ENCODE measurements around the gene ATP9A.
"Not testable (repeated sequence)": the region's sequence is repeated elsewhere in the genome, so short reads cannot be mapped to it uniquely, and the experiment has no call there.

ATP9A gene

GRCh38 chr20:51796340-51796739 lies 28.1 kb upstream of the ATP9A start:
- no peak for DNase-seq

DNA sequence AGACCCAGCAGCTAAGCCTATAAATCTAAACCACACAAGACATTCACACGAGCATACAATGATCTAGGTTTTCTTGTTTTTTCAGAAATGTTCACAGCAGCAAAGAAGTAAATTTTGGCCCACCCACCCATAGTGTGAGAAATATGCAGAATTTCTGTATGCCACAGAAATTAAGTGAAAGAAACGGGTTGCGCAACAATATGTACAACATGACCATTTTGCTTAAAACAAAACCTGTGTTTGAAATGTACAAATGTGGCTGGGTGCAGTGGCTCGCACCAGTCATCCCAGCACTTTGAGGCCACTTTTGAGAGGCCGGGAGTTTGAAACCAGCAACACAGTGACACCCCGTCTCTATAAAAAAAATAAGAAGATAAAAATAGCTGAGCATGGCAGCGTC lies 24.8 kb upstream of the ATP9A start:
- DNase-seq: no peak

GRCh38 chr20:51791626-51792025 lies 23.4 kb upstream of the ATP9A start:
- no peak for DNase-seq

DNA sequence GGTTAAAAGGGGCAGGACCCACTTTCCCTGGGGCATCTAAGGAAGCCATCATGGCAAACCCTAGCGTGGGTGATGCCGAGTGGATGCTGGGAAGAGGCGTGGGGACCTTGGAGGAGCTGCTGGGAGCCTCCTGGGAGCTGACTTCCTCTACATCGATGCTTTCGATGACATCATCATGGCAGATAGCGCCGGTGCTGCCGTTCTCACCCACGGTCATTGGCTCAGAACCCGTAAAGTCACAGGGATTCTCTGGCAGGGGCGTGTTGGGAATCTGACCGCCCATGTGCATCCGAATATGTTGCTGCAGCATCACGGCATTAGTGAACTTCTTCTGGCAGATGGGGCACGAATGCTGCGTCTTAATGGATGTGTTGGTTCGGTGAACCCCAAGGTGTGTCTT lies 22.1 kb upstream of the ATP9A start:
- no peak for DNase-seq

- DNase-seq: no peak
Measured at GRCh38 chr20:51789434-51789833, 21.2 kb upstream of the ATP9A start.

DNA sequence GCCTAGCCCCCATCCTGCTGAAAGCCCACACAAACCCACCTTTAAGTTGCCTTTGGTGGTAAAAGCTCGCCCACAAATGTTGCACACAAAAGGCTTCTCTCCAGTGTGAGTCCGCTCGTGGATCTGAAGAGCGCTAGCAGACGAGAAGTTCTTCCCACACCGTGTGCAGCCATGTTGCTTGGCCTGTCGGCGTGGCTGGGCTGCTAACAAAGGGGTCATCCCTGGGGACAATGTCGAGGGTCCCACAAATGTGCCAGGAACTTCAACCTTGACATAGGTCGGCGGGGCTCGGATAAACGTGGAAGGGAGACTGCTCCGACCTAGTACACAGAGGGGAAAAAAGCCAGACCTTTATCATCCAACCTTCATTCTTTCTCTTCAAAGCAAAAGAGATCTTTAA lies 20.6 kb upstream of the ATP9A start:
- DNase-seq: no peak

- DNase-seq: no peak
Measured at GRCh38 chr20:51784299-51784698, 16.1 kb upstream of the ATP9A start.

- not testable (repeated sequence) for DNase-seq
Measured at GRCh38 chr20:51778229-51778759, 10.1 kb upstream of the ATP9A start.

- DNase-seq: no peak
Measured at GRCh38 chr20:51775241-51775640, 7.1 kb upstream of the ATP9A start.

DNA sequence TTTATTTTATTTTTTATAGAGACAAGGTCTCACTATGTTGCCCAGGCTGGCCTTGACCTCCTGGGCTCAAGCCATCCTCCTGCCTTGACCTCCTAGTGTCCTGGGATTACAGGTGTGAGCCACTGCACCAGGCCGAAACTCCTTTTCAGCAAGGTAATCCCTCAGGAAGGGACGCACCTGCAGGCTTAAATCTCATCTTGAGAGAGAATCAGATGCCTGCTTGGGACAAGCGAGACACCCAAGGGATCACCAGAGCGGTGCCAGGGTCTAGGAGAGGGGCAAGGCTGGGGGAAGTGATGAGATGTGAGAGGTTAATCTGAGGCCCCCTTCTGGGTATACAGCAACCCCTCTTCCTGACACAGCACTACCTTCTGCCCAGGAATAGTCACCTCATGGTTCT lies 4.0 kb upstream of the ATP9A start:
- DNase-seq: no peak

DNA sequence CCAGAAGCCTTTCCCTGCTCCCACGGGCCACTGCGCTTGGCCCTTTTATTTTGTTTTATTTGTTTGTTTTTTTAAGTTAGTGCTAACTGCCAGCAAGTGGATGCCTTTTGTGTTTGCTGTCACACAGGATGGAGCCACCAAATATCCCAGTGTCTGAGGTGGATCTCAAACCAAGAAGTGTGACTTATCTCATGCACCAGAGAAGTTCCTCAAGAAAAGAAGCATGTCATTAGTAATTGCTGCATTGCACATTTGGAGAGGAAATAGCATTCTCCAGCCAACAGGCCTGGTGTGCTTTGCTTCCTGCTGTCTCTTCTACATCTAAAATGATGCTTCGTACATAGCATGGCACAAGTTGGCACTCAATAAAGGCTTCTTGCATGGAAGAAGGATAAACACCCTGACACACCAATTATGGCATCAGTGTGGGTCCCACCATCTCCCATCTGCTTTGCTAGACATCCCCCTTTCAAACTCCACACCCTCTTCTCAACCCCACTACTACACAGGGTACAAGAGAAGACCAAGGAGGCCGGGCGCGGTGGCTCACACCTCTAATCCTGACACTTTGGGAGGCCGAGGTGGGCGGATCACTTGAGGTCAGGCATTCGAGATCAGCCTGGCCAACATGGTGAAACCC lies 1.9 kb upstream of the ATP9A start:
- no peak for DNase-seq

DNA sequence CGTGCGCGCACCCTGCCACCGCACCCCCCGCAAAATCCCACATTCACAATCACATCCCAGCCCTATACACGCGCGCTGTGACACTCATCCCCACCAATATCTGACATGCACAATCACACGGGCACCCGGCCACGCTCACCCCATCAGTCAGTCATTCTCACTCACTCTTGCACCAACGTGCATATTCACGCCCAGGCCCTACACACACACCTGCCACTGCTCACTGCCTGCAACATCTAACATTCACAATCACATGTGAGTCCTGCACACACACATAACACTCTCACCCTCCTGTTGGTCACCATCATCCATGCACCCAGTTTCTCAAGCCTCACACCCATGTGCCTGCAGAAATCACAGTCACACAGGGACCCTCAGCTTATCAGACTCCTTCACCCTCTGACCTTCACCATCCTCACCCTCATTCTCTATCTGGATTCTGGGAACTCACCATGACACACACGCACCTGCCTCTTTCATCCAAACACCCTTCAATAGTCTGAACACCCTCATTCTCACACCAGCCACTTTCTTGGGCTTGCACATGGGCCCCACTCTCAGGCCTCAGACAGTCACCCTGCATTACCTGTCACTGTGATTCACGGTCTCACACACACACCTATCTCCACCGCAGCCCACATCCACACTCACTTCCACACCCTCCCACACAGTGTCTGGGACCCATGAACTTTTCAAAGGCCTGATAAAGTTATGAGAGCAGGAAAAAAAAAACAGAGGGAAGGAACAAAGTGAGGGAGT lies 748 bp upstream of the ATP9A start:
- DNase-seq: peak; percentile 29

DNA sequence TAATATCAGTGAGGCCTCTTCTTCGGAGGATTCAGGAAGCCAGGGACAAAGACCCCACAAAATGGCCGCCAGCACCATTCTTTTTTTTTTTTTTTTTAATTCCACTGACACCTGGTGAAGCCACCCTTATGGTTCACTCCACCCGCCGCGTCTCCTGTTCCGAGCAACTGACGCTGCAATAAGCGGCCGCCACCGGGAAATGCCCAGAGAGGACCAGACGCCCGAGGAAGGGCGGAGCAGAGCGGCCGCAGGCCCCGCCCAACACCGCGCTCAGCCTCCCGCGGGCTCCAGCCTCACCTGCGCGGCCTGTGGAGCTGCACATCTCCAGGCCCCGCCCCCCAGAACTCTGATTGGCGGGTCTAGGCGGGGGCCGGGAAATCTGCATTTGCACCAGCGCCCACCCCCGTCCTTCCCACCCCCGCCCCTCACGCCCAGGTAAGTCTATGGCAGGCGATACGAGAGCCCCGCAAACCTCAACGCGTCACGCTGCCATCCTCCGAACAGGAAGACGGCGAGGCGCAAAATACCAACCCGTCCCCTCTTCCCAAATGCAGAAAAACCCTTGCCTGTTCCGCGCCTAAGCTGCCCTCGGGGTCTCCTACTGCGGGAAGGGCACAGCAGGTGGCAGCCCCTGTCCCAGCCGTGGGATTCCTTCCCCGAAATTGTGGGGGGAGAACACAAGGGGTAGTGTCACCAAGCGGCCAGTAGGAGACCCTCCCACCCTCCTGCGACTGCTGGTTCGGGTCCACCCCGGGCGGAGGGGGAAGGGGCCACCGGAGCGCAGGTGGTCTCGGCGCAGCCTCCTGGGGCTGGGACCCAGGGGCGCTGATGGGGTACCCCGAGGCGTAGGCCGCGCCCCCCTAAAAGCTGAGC lies 960 bp downstream of the ATP9A start:
- DNase-seq: peak; percentile 55

DNA sequence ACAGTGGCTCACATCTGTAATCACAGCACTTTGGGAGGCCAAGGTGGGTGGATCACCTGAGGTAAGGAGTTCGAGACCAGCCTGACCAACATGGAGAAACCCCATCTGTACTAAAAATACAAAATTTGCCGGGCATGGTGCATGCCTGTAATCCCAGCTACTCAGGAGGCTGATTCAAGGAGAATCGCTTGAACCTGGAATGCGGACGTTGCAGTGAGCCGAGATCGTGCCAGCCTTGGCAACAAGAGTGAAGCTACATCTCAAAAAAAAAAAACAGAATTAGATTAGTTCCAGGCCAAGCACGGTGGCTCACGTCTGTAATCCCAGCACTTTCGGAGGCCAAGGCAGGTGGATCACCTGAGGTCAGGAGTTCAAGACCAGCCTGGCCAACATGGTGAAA lies 2.8 kb downstream of the ATP9A start:
- not testable (repeated sequence) for DNase-seq

GRCh38 chr20:51763965-51764602 lies 4.1 kb downstream of the ATP9A start:
- DNase-seq: no peak

- DNase-seq: no peak
Measured at GRCh38 chr20:51760905-51761546, 7.2 kb downstream of the ATP9A start.

GRCh38 chr20:51759769-51760510 lies 8.2 kb downstream of the ATP9A start:
- DNase-seq: no peak

GRCh38 chr20:51758978-51759544 lies 9.1 kb downstream of the ATP9A start:
- no peak for DNase-seq

DNA sequence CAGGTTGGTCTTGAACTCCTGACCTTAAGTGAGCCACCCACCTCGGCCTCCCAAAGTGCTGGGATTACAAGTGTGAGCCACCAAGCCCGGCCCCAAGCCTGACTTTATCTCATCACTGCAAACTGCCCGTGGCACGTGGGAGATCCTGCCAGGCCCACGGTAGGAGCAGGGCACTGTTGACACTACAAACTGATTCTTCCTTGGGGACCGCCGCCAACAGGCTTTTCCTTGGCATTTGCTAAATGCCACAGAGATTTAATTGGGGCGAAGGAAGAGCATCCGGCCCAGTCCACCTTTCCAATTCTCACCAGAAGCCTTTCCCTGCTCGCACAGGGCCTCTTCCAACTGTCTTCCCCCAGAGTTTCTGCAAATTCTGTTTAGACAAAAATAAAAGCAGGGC lies 11.0 kb downstream of the ATP9A start:
- DNase-seq: no peak

- DNase-seq: no peak
Measured at GRCh38 chr20:51756653-51757052, 11.5 kb downstream of the ATP9A start.

- not testable (repeated sequence) for DNase-seq
Measured at GRCh38 chr20:51753220-51753619, 15.0 kb downstream of the ATP9A start.
